ENCODE results near the gene NRCAM.
A peak's percentile ranks its signal among the peaks of the same experiment; 100 is the strongest.

The NRCAM gene

DNA sequence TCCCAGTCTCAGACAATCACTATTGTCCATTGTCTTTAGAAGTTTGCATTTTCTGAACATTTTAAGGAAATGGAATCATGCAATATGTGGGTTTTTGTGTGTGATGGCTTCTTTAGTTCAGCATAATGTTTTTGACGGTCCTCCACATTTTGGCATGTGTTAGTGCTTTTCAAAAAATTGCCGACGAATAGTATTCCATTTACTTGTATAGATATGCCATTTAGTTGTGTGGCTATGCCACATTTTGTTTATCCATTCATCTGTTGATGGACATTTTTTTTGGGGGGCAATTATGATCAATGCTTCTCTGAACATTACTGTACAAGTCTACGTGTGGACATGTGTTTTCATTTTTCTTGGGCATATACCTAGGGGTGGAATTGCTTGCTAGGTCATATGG is 314.1 kb downstream of the NRCAM start:
- DNase-seq (ENCODE audit: low read depth), result no peak
- H3K4me3 ChIP-seq (replicated peaks; ENCODE audit: low read depth, low read length), result no peak overlapping the region
- TF ChIP-seq CTCF (IDR thresholded peaks at IDR 0.05; ENCODE audit: low read length, missing control alignments), result no peak

GRCh38 chr7:108140671-108141070 is 315.6 kb downstream of the NRCAM start:
- no peak overlapping the region for H3K4me3 ChIP-seq (replicated peaks; ENCODE audit: low read depth, low read length)
- no peak for TF ChIP-seq CTCF (IDR thresholded peaks at IDR 0.05; ENCODE audit: low read length, missing control alignments)
- DNase-seq (ENCODE audit: low read depth), result no peak

- DNase-seq (ENCODE audit: low read depth), result peak; percentile 16
- no peak for TF ChIP-seq CTCF (IDR thresholded peaks at IDR 0.05; ENCODE audit: low read length, missing control alignments)
- H3K4me3 ChIP-seq (replicated peaks; ENCODE audit: low read depth, low read length), result no peak overlapping the region
These were observed 317.3 kb downstream of the NRCAM start for GRCh38 chr7:108138911-108139310.

GRCh38 chr7:108137993-108138392 is 318.2 kb downstream of the NRCAM start:
- no peak for TF ChIP-seq CTCF (IDR thresholded peaks at IDR 0.05; ENCODE audit: low read length, missing control alignments)
- H3K4me3 ChIP-seq (replicated peaks; ENCODE audit: low read depth, low read length), result no peak overlapping the region
- no peak for DNase-seq (ENCODE audit: low read depth)

DNA sequence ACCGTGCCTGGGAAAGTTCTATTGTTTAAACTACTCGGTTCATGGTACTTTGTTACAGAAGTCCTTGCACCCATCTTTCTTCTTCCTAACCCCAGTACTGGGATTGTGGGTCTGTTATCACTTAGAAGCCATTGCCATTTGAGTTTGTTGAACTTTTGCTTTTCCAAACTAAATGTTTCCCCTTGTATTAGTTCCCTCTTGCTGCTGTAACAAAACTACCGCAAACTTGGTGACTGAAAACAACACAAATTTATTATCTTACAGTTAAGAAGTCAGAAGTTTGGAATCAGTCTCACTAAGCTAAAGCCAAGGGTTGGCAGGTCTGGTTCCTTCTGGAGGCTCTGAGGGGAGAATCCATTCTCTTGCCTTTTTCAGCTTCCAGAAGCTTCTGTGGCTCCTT is 319.2 kb downstream of the NRCAM start:
- H3K4me3 ChIP-seq (replicated peaks; ENCODE audit: low read depth, low read length), result no peak overlapping the region
- DNase-seq (ENCODE audit: low read depth), result no peak
- TF ChIP-seq CTCF (IDR thresholded peaks at IDR 0.05; ENCODE audit: low read length, missing control alignments), result no peak

DNA sequence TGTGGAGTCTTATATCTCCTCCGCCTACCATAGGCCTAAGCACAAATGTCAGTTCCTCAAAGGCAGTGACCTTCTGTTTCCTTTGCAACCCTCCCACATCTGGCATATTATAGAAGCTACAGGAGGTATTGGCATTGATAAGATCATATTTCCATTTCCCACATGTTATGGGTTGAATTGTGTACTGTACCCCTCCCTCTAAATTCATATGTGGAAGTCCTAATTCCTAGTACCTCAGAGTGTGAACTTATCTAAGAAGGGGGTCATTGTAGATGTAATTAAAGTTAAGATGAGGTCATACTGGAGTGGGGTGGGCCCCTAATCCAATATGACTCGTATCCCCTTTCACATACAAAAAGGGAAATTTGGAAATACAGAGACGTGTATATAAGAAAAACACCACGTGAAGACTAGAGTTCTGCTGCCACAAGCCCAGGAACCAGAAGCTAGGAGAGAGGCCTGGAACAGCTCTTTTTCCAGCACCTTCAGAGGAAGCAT is 320.0 kb downstream of the NRCAM start:
- DNase-seq (ENCODE audit: low read depth), result no peak
- no peak for TF ChIP-seq CTCF (IDR thresholded peaks at IDR 0.05; ENCODE audit: low read length, missing control alignments)

DNA sequence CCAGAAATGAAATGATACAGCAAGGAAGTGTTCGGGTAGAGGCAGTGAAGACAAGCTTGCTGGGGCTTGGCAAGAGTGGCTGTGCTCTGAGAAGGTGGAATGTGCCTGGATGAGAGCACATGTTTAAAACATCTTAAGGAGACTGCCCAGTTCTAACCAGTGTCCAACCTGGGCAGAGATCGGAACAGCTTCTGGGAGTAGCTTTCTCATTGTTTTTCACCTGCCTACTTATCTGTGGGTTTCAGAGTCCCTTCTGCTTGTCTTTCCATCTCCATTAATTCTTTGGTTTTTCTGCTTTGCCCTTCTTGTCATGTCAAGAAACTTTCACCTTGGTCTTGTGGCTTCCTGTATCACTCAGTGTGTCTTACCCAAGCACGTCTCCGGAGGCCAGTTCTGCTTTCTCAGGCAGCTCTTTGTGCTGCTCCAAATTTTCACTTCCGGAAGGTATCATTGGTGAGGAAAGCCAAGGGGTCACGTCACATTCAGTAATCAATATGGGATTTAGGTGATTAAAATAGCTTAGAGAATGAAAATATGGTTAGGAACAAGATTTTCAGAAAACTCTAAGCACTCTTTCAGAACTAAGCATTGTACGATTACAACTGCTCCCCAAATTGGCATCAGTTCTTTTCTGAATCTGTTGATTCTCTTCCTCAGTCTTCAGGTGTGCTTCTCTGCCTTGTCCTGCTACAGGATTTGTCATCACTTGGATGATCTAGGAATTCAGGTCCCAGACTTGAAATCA is 320.6 kb downstream of the NRCAM start:
- no peak for DNase-seq (ENCODE audit: low read depth)
- no peak overlapping the region for H3K4me3 ChIP-seq (replicated peaks; ENCODE audit: low read depth, low read length)
- TF ChIP-seq CTCF (IDR thresholded peaks at IDR 0.05; ENCODE audit: low read length, missing control alignments), result no peak

More for the DNA sequence above, 320.0 kb downstream of the NRCAM start:
- no peak overlapping the region for H3K4me3 ChIP-seq (replicated peaks; ENCODE audit: low read depth, low read length)

Data from fibroblast of pulmonary artery (primary cell).